HepG2 (cell line): ENCODE measurements around the gene HDAC4. TPM values are rescaled to one million over a fixed set of nuclear protein-coding genes. Genes with fewer than 3 reads are reported as not detected.

Source experiments
- FOXO1 ChIP-seq: sonication (generic); formaldehyde crosslinking; IDR thresholded peaks from 2 replicates; pipeline ENCODE4 v1.4.0; 2020; ENCODE audit warnings: missing genetic modification reagents
- GLMP ChIP-seq: sonication (generic); formaldehyde crosslinking; IDR thresholded peaks from 2 replicates; pipeline ENCODE4 v1.9.0; 2021; ENCODE audit warnings: missing genetic modification reagents, mild to moderate bottlenecking, borderline replicate concordance
- HNF4A ChIP-seq: sonication (generic); formaldehyde crosslinking; IDR thresholded peaks from 2 replicates; pipeline ENCODE4 v1.4.0; 2020; ENCODE audit warnings: missing genetic modification reagents
- HNF4G ChIP-seq, 2 experiments: sonication (generic) in 1 of 2; formaldehyde crosslinking in 1 of 2; IDR thresholded peaks; 2 replicates each; pipeline versions ENCODE4 v1.4.0 to v1.6.1; 2011 to 2020; ENCODE audit warnings: borderline replicate concordance in 2 of 2, low read depth in 2 of 2, mild to moderate bottlenecking in 2 of 2, low read length in 1 of 2, missing genetic modification reagents in 1 of 2, moderate library complexity in 1 of 2
- HNRNPL ChIP-seq: fragments of 200-400 bp; formaldehyde crosslinking; IDR thresholded peaks from 2 replicates; pipeline ENCODE4 v1.6.1; 2017; ENCODE audit warnings: mild to moderate bottlenecking, low read depth, low read length
- IRF2 ChIP-seq: IDR thresholded peaks from 2 replicates; pipeline ENCODE4 v1.6.1; 2018; ENCODE audit warnings: missing genetic modification reagents, missing compliant biosample characterization
- KAT7 ChIP-seq: IDR thresholded peaks from 2 replicates; pipeline ENCODE4 v1.6.1; 2018; ENCODE audit warnings: borderline replicate concordance, missing compliant biosample characterization
- MAF1 ChIP-seq: sonication (generic); formaldehyde crosslinking; IDR thresholded peaks from 2 replicates; pipeline ENCODE4 v1.5.0; 2020; ENCODE audit warnings: missing genetic modification reagents, borderline replicate concordance
- MAFF ChIP-seq: IDR thresholded peaks from 2 replicates; pipeline ENCODE4 v1.6.1; 2011; ENCODE audit warnings: low read depth, low read length, improper control_type of control experiment
- NCOA2 ChIP-seq: sonication (generic); formaldehyde crosslinking; IDR thresholded peaks from 2 replicates; pipeline ENCODE4 v1.8.0; 2022; ENCODE audit warnings: inconsistent platforms
- NCOA5 ChIP-seq: sonication (generic); formaldehyde crosslinking; IDR thresholded peaks from 2 replicates; pipeline ENCODE4 v1.4.0; 2020; ENCODE audit warnings: missing genetic modification reagents
- NFYB ChIP-seq: sonication (generic); formaldehyde crosslinking; IDR thresholded peaks from 2 replicates; pipeline ENCODE4 v1.4.0; 2020; ENCODE audit warnings: missing genetic modification reagents
- NKX3-1 ChIP-seq: sonication (generic); formaldehyde crosslinking; IDR thresholded peaks from 2 replicates; pipeline ENCODE4 v1.5.0; 2020; ENCODE audit warnings: missing genetic modification reagents
- RBM39 ChIP-seq: fragments of 200-400 bp; formaldehyde crosslinking; IDR thresholded peaks from one replicate; pipeline ENCODE4 v1.6.1; 2018; ENCODE audit warnings: antibody characterized with exemption, mild to moderate bottlenecking, low read depth, low read length; ENCODE audit not compliant: poor library complexity, severe bottlenecking
- RCOR2 ChIP-seq: IDR thresholded peaks from 2 replicates; pipeline ENCODE4 v1.6.1; 2016; ENCODE audit warnings: missing biosample characterization, missing genetic modification reagents
- TSC22D2 ChIP-seq: sonication (generic); formaldehyde crosslinking; IDR thresholded peaks from 2 replicates; pipeline ENCODE4 v1.5.1; 2020; ENCODE audit warnings: missing genetic modification reagents, mild to moderate bottlenecking, borderline replicate concordance
- ZBTB38 ChIP-seq: sonication (generic); formaldehyde crosslinking; IDR thresholded peaks from 2 replicates; pipeline ENCODE4 v1.5.1; 2020; ENCODE audit warnings: mild to moderate bottlenecking, missing genetic modification reagents
- ZKSCAN8 ChIP-seq: IDR thresholded peaks from 2 replicates; pipeline ENCODE4 v1.6.1; 2016; ENCODE audit warnings: borderline replicate concordance, missing genetic modification reagents, missing compliant biosample characterization
- ZNF17 ChIP-seq: sonication (generic); formaldehyde crosslinking; IDR thresholded peaks from 2 replicates; pipeline ENCODE4 v1.5.0; 2020; ENCODE audit warnings: mild to moderate bottlenecking, missing genetic modification reagents
- ZNF260 ChIP-seq: sonication (generic); formaldehyde crosslinking; IDR thresholded peaks from 2 replicates; pipeline ENCODE4 v1.4.0; 2020; ENCODE audit warnings: missing genetic modification reagents, low read depth, mild to moderate bottlenecking, borderline replicate concordance
- ZNF296 ChIP-seq: sonication (generic); formaldehyde crosslinking; conservative IDR thresholded peaks from 2 replicates; pipeline ENCODE4 v1.5.0; 2020; ENCODE audit warnings: mild to moderate bottlenecking, missing genetic modification reagents
- ZNF382 ChIP-seq: sonication (generic); formaldehyde crosslinking; IDR thresholded peaks from 2 replicates; pipeline ENCODE4 v1.5.0; 2020; ENCODE audit warnings: missing genetic modification reagents, mild to moderate bottlenecking, borderline replicate concordance
- ZNF710 ChIP-seq: sonication (generic); formaldehyde crosslinking; IDR thresholded peaks from 2 replicates; pipeline ENCODE4 v1.5.0; 2020; ENCODE audit warnings: mild to moderate bottlenecking, missing genetic modification reagents, borderline replicate concordance
- ZNF768 ChIP-seq: sonication (generic); formaldehyde crosslinking; IDR thresholded peaks from 2 replicates; pipeline ENCODE4 v1.4.0; 2020; ENCODE audit warnings: missing genetic modification reagents
- ZNF879 ChIP-seq: sonication (generic); formaldehyde crosslinking; IDR thresholded peaks from 2 replicates; pipeline ENCODE4 v1.8.1; 2023; ENCODE audit warnings: missing genetic modification reagents
- polyA plus RNA-seq, 8 experiments: library from polyadenylated mRNA; depleted of rRNA in 3 of 8; stranded (reverse) in 7 of 8; unstranded in 1 of 8; fragments of >200 nt; fragmentation: Illumina TruSeq in 4 of 8; extraction: Trizol in 4 of 8; gene quantifications; 2 replicates each; pipeline versions ENCODE4 v1.2.1 to v1.2.3, GENCODE V29; 2011 to 2016; ENCODE audit warnings: low read depth in 4 of 8, missing spikeins in 1 of 8, mixed read lengths in 1 of 8; ENCODE audit not compliant: insufficient read depth in 1 of 8
- total RNA-seq, 5 experiments: library from RNA; depleted of rRNA; stranded (reverse); fragments of >200 nt; fragmentation: Illumina TruSeq; extraction: Trizol; gene quantifications; 2 replicates each; pipeline ENCODE4 v1.2.3, GENCODE V29; 2016; ENCODE audit warnings: low read depth in 1 of 5
- TF ChIP-seq, protein P1 (sequence below): sonication (generic); formaldehyde crosslinking; IDR thresholded peaks from 2 replicates; pipeline ENCODE4 v1.4.0; 2020; ENCODE audit warnings: missing genetic modification reagents

The HDAC4 gene
- total and polyA plus RNA-seq, 2 of the 13 experiments (the other 11 are each of a cell fraction or from before 2014, with no cell fraction given): 10.1 to 11.5 TPM

GRCh38 chr2:239049421-239050251 lies 351.2 kb downstream of the HDAC4 start (continued):
- TF ChIP-seq ZBTB38 (CRISPR knock-in tag): peak; percentile 83; the same call in 1 of the 2 replicates
- TF ChIP-seq MAFF: peak; percentile 32; the same call in 1 of the 2 replicates
- TF ChIP-seq ZNF768 (CRISPR knock-in tag): peak; percentile 61; the same call in 1 of the 2 replicates
- peak; percentile 65 for TF ChIP-seq HNF4A (CRISPR knock-in tag)
- TF ChIP-seq TSC22D2: no peak
- 0 out of 2 replicates have a peak, but pooled peaks have one; percentile 33 for TF ChIP-seq RCOR2
- TF ChIP-seq ZNF710 (CRISPR knock-in tag): peak; percentile 97
- no peak for TF ChIP-seq ZNF296
- TF ChIP-seq FOXO1: 0 out of 2 replicates have a peak, but pooled peaks have one; percentile 11
- peak; percentile 43 for TF ChIP-seq HNF4G (IDR thresholded peaks at IDR 0.05; ENCODE audit: borderline replicate concordance, low read depth, low read length)
- TF ChIP-seq HNF4G (CRISPR knock-in tag; IDR thresholded peaks at IDR 0.05; ENCODE audit: borderline replicate concordance, low read depth): no peak
- TF ChIP-seq GLMP: no peak
- no peak for TF ChIP-seq RBM39
- no peak for TF ChIP-seq ZKSCAN8 (CRISPR knock-in tag)
- no peak for TF ChIP-seq MAF1 (CRISPR knock-in tag)
- TF ChIP-seq ZNF879 (CRISPR knock-in tag): no peak
- TF ChIP-seq IRF2: no peak; the same call in 1 of the 2 replicates
- TF ChIP-seq NFYB (CRISPR knock-in tag): no peak
- TF ChIP-seq HNRNPL: peak; percentile 63; the same call in 1 of the 2 replicates
- no peak for TF ChIP-seq ZNF382 (CRISPR knock-in tag)
- no peak for TF ChIP-seq ZNF17 (CRISPR knock-in tag)
- TF ChIP-seq, protein P1, sequence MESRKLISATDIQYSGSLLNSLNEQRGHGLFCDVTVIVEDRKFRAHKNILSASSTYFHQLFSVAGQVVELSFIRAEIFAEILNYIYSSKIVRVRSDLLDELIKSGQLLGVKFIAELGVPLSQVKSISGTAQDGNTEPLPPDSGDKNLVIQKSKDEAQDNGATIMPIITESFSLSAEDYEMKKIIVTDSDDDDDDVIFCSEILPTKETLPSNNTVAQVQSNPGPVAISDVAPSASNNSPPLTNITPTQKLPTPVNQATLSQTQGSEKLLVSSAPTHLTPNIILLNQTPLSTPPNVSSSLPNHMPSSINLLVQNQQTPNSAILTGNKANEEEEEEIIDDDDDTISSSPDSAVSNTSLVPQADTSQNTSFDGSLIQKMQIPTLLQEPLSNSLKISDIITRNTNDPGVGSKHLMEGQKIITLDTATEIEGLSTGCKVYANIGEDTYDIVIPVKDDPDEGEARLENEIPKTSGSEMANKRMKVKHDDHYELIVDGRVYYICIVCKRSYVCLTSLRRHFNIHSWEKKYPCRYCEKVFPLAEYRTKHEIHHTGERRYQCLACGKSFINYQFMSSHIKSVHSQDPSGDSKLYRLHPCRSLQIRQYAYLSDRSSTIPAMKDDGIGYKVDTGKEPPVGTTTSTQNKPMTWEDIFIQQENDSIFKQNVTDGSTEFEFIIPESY (CRISPR knock-in tag): peak; percentile 98
- no peak for TF ChIP-seq KAT7
- no peak for TF ChIP-seq NCOA5 (CRISPR knock-in tag)
- no peak for TF ChIP-seq NKX3-1 (CRISPR knock-in tag)
- no peak for TF ChIP-seq ZNF260
- peak; percentile 63 for TF ChIP-seq NCOA2 (CRISPR knock-in tag)
